Osteocyte (in vitro differentiated cells): ENCODE results near the gene CIROP. TPM values are rescaled to one million over a fixed set of nuclear protein-coding genes. Genes with fewer than 3 reads are reported as not detected.

Source experiments
- DNase-seq: peaks from one replicate; pipeline ENCODE4 v3.0.0; 2021; ENCODE audit warnings: mixed read lengths; ENCODE audit not compliant: unreplicated experiment; ENCODE audit errors: extremely low spot score
- H3K27ac Mint-ChIP-seq: one replicate; pipeline ENCODE4 v1.8.0; 2021; ENCODE audit warnings: mild to moderate bottlenecking, mixed read lengths; ENCODE audit not compliant: unreplicated experiment
- H3K27me3 Mint-ChIP-seq: one replicate; pipeline ENCODE4 v1.8.0; 2021; ENCODE audit warnings: mixed read lengths; ENCODE audit not compliant: unreplicated experiment
- H3K36me3 Mint-ChIP-seq: one replicate; pipeline ENCODE4 v1.8.0; 2021; ENCODE audit warnings: mixed read lengths; ENCODE audit not compliant: unreplicated experiment
- H3K4me1 Mint-ChIP-seq: one replicate; pipeline ENCODE4 v1.8.0; 2021; ENCODE audit warnings: mixed read lengths; ENCODE audit not compliant: unreplicated experiment
- H3K4me3 Mint-ChIP-seq: one replicate; pipeline ENCODE4 v1.8.0; 2021; ENCODE audit warnings: mild to moderate bottlenecking, moderate library complexity, mixed read lengths; ENCODE audit not compliant: unreplicated experiment
- H3K9me3 Mint-ChIP-seq: one replicate; pipeline ENCODE4 v1.8.0; 2021; ENCODE audit warnings: mixed read lengths; ENCODE audit not compliant: unreplicated experiment
- CTCF ChIP-seq: fragments of 200-600 bp; sonication (generic); IDR thresholded peaks from 2 replicates; pipeline ENCODE4 v1.5.0; 2021; ENCODE audit warnings: antibody characterized with exemption, mild to moderate bottlenecking, moderate library complexity
- total RNA-seq: library from RNA; stranded (reverse); gene quantifications from 2 replicates; pipeline ENCODE4 v1.2.1, GENCODE V29; 2021

CIROP gene
- total RNA-seq, 1 donor from 2014 or later, result not detected

DNA sequence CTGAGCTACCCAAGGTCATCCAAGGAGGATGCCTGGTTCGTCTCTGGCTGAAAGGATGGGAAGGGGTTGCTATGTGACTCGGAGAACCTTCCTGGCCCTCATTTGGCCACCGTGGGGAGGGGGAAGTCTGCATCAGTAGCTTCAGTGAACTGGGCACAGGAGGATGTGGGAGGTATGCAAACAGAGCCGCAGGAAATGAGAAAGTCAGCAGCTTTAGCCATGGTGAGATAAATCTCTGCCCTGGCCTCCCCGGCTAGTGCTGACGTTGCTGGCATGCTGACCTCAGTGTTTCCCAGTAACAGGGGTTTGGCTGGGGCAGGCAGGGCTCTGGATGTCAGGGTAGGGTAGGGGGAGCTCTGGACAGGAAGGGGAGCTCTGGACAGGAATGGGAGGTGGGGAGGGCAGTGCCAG, 16.6 kb upstream of the CIROP start:
- no peak overlapping the region for H3K27ac Mint-ChIP-seq
- no peak for TF ChIP-seq CTCF
- DNase-seq, result no peak

DNA sequence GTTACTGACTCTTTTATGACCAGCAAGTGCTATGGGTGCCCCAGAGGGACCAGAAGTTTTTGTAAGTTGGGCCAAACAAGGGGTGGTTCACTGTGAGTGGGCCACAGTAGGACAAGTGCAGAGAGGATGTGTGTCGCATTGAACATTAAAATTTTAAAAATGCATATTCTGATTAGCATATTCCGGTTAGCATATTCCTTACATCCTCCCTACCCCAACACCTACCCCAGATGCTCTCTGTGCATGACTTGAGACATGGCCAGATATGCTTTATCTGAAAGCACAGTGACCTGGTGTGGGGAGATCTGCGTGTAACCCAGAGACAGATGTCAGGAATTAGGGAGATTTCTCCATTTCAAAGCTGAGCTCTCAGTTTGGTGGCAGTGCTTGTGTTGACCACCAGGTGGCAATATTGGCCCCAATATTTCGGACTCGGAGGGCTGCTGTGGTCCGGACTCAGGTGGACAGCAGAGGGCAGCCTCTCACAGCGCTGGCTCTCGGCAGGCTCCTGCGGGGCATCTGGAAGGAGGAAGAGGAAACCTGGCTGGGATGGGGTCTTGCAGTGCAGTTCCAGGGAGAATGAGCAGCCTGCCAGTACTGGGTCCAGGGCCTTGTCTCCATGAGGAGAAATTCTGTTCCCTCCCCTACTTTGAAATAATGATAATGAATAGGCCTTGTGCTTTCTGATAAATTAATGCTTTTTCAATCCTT, 15.9 kb upstream of the CIROP start:
- Mint-ChIP-seq H3K27ac (no peak overlapping the region), H3K4me1 (peaks cover 9% of the 10 kb centered on the region), H3K9me3 (no peaks in the 10 kb centered on the region), H3K36me3 (no peaks in the 10 kb centered on the region), H3K27me3 (peaks cover 13% of the 10 kb centered on the region), H3K4me3 (no peak overlapping the region)
- peak; percentile 94 for DNase-seq
- peak; percentile 100 for TF ChIP-seq CTCF

More for the DNA sequence above, 16.6 kb upstream of the CIROP start:
- no peaks in the 10 kb centered on the region for H3K36me3 Mint-ChIP-seq
- H3K4me1 Mint-ChIP-seq, result peaks cover 9% of the 10 kb centered on the region
- peaks cover 17% of the 10 kb centered on the region for H3K27me3 Mint-ChIP-seq
- no peak overlapping the region for H3K4me3 Mint-ChIP-seq
- H3K9me3 Mint-ChIP-seq, result no peaks in the 10 kb centered on the region

- H3K27me3 Mint-ChIP-seq, result peaks cover 7% of the 10 kb centered on the region
Measured at GRCh38 chr14:23119363-23120327, 14.9 kb upstream of the CIROP start.

DNA sequence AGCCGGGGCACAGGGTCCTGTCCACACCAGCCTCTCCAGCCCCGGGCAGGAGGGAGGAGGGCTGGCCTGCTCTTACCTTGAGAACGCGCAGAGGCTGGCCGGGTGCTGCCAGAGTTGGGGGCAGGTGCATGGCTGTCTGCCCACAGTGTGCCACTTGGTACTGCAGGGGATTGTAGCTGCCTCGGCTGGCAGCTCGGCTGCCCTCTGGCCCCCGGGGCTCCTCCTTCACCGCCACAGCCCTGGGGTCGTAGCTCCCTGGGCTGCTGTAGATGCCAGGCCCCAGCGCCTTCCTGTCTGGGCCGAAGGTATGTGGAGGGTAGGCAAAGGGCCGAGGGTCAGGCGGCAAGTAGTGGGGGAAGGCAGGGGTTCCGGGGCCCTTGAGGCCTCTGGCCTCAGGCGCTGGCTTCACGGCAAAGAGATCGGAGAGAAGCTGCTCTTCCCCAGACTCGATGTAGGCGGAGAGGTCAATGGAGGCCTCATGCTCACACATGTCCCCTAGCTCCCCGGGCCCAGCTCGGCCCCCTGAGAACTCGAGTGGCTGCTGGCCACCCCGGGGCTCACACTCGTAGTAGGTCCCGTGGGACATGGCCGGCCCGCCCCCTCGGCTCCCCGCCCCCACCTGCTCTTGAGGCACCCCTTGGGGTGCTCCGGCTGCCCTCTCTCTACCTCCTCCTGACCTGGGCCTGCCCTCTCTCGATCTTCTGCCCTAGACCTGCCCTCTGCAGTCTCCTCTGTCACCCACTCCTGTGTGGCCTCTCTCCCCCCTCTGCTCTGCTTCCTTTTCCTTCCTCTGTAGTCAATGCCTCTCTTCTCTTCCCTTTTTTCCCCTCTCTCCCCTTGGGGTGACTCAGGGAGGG, 13.9 kb upstream of the CIROP start, which contains the start of gene CEBPE:
TSS of gene CEBPE (minus strand) at position 750 of the 857 bp plus-strand sequence. CDS start at position 586, 164 bp downstream.
- Mint-ChIP-seq H3K9me3 (no peaks in the 10 kb centered on the region), H3K36me3 (no peaks in the 10 kb centered on the region), H3K4me1 (peaks cover 26% of the 10 kb centered on the region), H3K4me3 (no peak within 1 kb of the TSS), H3K27me3 (peaks cover 2% of the 10 kb centered on the region), H3K27ac (no peak within 1 kb of the TSS)
- no peak for TF ChIP-seq CTCF
- no peak for DNase-seq

More at GRCh38 chr14:23119363-23120327, 14.9 kb upstream of the CIROP start:
- no peaks in the 10 kb centered on the region for H3K36me3 Mint-ChIP-seq
- peaks cover 17% of the 10 kb centered on the region for H3K4me1 Mint-ChIP-seq
- H3K9me3 Mint-ChIP-seq, result no peaks in the 10 kb centered on the region
- no peak overlapping the region for H3K4me3 Mint-ChIP-seq
- no peak for DNase-seq
- TF ChIP-seq CTCF, result no peak
- H3K27ac Mint-ChIP-seq, result no peak overlapping the region
